Prostate gland (tissue), 2 donors: ENCODE measurements around the gene DAGLA. TPM values are rescaled to one million over a fixed set of nuclear protein-coding genes. Genes with fewer than 3 reads are reported as not detected.

ENCODE experiments used
- DNase-seq: peaks from one replicate; pipeline ENCODE4 v3.0.0-alpha.2; 2019; ENCODE audit warnings: low spot score
- H3K27ac ChIP-seq, 2 donors: fragments of 200-600 bp; sonication (generic); 2 replicates each; pipeline ENCODE4 v1.5.1; 2017 to 2019
- H3K27me3 ChIP-seq: fragments of 200-600 bp; sonication (generic); replicated peaks from 2 replicates; pipeline ENCODE4 v1.5.1; 2019; ENCODE audit not compliant: insufficient read depth
- H3K36me3 ChIP-seq, 2 donors: fragments of 200-600 bp; sonication (generic); 1 replicate in 1 of 2; 2 replicates in 1 of 2; pipeline versions ENCODE4 v1.5.1 to v1.8.1; 2017 to 2019
- H3K4me1 ChIP-seq: fragments of 200-600 bp; sonication (generic); replicated peaks from 2 replicates; pipeline ENCODE4 v1.5.1; 2019
- H3K4me3 ChIP-seq, 2 donors: fragments of 200-600 bp; sonication (generic); 2 replicates each; pipeline ENCODE4 v1.5.1; 2017 to 2019
- H3K9me3 ChIP-seq: fragments of 200-600 bp; sonication (generic); 2 replicates; pipeline ENCODE4 v1.5.1; 2017
- CTCF ChIP-seq, 4 experiments: fragments of 200-600 bp in 2 of 4; fragments of 450-650 bp in 2 of 4; sonication (generic) in 2 of 4; IDR thresholded peaks; 1 replicate in 3 of 4; 2 replicates in 1 of 4; pipeline ENCODE4 v1.5.1; 2016 to 2019; ENCODE audit warnings: antibody characterized with exemption in 4 of 4, mild to moderate bottlenecking in 2 of 4, moderate library complexity in 2 of 4
- POLR2A ChIP-seq: fragments of 450-650 bp; IDR thresholded peaks from one replicate; pipeline ENCODE4 v1.6.1; 2016; ENCODE audit warnings: antibody characterized with exemption, mild to moderate bottlenecking
- POLR2AphosphoS5 ChIP-seq: sonication (generic); formaldehyde crosslinking; IDR thresholded peaks from one replicate; pipeline ENCODE4 v1.6.1; 2017; ENCODE audit warnings: antibody characterized with exemption
- WGBS: methylation state at CpG from one replicate; pipeline ENCODE4 v1.1.5; 2018; 5-methylcytosine and 5-hydroxymethylcytosine counted together
- intact Hi-C: fragments of 100-400 bp; cut with DNase I; formaldehyde crosslinking; loops from one replicate; pipeline ENCODE4 v1.14.2; 2022
- total RNA-seq, 2 donors: library from RNA; depleted of rRNA; stranded (reverse); fragments of >200 nt; gene quantifications; one replicate each; pipeline ENCODE4 v1.1.0, GENCODE V29; 2016

Gene DAGLA
- total RNA-seq, 2 donors from 2014 or later = 10.8 to 12.2 TPM

GRCh38 chr11:61717286-61718033 lies 37.3 kb downstream of the DAGLA start:
- Histone ChIP-seq H3K27me3 (no peaks in the 10 kb centered on the region), H3K36me3 (no peaks in the 10 kb centered on the region), H3K9me3 (no peaks in the 10 kb centered on the region), H3K4me3 (no peak overlapping the region), H3K27ac (no peak overlapping the region), H3K4me1 (peaks cover 3% of the 10 kb centered on the region)
- intact Hi-C loops = no loop called here
- DNase-seq = no peak
- TF ChIP-seq POLR2AphosphoS5 (no peak), POLR2A (no peak), CTCF (IDR thresholded peaks at IDR 0.05) (no peak)
- WGBS = 89% methylated on average over 19 of the region's 19 CpGs

- peak overlapping the region; percentile 4 to 23 for H3K4me3 ChIP-seq
- DNase-seq = no peak
- peak overlapping the region; percentile 20 to 33 for H3K27ac ChIP-seq
- peaks cover 3% of the 10 kb centered on the region for H3K4me1 ChIP-seq
- H3K36me3 ChIP-seq = no peaks in the 10 kb centered on the region
- no peaks in the 10 kb centered on the region for H3K27me3 ChIP-seq
- no peaks in the 10 kb centered on the region for H3K9me3 ChIP-seq
- intact Hi-C loops = no loop called here
- WGBS = 9% methylated on average over 9 of the region's 9 CpGs
- no peak for TF ChIP-seq CTCF (IDR thresholded peaks at IDR 0.05)
- TF ChIP-seq POLR2A = no peak
- TF ChIP-seq POLR2AphosphoS5 = no peak
Measured at GRCh38 chr11:61718046-61718531, 37.9 kb downstream of the DAGLA start.

- H3K27ac ChIP-seq = peak overlapping the region; percentile 20 to 33
- DNase-seq = no peak
- TF ChIP-seq CTCF (IDR thresholded peaks at IDR 0.05) (no peak), POLR2A (no peak), POLR2AphosphoS5 (no peak)
- no peaks in the 10 kb centered on the region for H3K27me3 ChIP-seq
- WGBS = 13% methylated on average over 20 of the region's 21 CpGs
- peak overlapping the region; percentile 4 to 23 for H3K4me3 ChIP-seq
- no peaks in the 10 kb centered on the region for H3K9me3 ChIP-seq
- H3K36me3 ChIP-seq = no peaks in the 10 kb centered on the region
- intact Hi-C loops = no loop called here
- H3K4me1 ChIP-seq = peaks cover 3% of the 10 kb centered on the region
Measured at GRCh38 chr11:61718621-61719302, 38.6 kb downstream of the DAGLA start.

GRCh38 chr11:61719978-61720377 lies 39.8 kb downstream of the DAGLA start:
- no peak overlapping the region for H3K4me3 ChIP-seq
- no peaks in the 10 kb centered on the region for H3K36me3 ChIP-seq
- no peaks in the 10 kb centered on the region for H3K27me3 ChIP-seq
- H3K9me3 ChIP-seq = no peaks in the 10 kb centered on the region
- no peak overlapping the region for H3K27ac ChIP-seq
- H3K4me1 ChIP-seq = peaks cover 3% of the 10 kb centered on the region
- TF ChIP-seq CTCF (IDR thresholded peaks at IDR 0.05) = no peak
- no peak for TF ChIP-seq POLR2A
- TF ChIP-seq POLR2AphosphoS5 = no peak
- 85% methylated on average over 10 of the region's 12 CpGs for WGBS
- no peak for DNase-seq
- intact Hi-C loops = no loop called here
